Measurements from ENCODE around the gene RRM1. TPM values are rescaled to one million over a fixed set of nuclear protein-coding genes. Genes with fewer than 3 reads are reported as not detected.
A peak's percentile ranks its signal among the peaks of the same experiment; 100 is the strongest.

RRM1 gene
- total and polyA plus RNA-seq, 10 of the 15 experiments (the other 5 are each of a cell fraction or from before 2014, with no cell fraction given) = 94.0 to 255 (median 148) TPM

GRCh38 chr11:4094348-4095291 is at the start of gene RRM1 (continued):
- TF ChIP-seq ATF2 (IDR thresholded peaks at IDR 0.05; ENCODE audit: low read length) = no peak; the same call in 1 of the 2 replicates
- TF ChIP-seq, protein P1, sequence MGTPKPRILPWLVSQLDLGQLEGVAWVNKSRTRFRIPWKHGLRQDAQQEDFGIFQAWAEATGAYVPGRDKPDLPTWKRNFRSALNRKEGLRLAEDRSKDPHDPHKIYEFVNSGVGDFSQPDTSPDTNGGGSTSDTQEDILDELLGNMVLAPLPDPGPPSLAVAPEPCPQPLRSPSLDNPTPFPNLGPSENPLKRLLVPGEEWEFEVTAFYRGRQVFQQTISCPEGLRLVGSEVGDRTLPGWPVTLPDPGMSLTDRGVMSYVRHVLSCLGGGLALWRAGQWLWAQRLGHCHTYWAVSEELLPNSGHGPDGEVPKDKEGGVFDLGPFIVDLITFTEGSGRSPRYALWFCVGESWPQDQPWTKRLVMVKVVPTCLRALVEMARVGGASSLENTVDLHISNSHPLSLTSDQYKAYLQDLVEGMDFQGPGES (IDR thresholded peaks at IDR 0.05) = peak; percentile 60; the same call in 1 of the 2 replicates
- TF ChIP-seq IRF4 (IDR thresholded peaks at IDR 0.05; ENCODE audit: low read depth, low read length) = 0 out of 2 replicates have a peak, but pooled peaks have one; percentile 20
- no peak for TF ChIP-seq MTA3 (IDR thresholded peaks at IDR 0.05; ENCODE audit: borderline replicate concordance, low read length)
- peak; percentile 33; the same call in 1 of the 2 replicates for TF ChIP-seq PAX5 (IDR thresholded peaks at IDR 0.05; ENCODE audit: borderline replicate concordance, low read depth, low read length)
- TF ChIP-seq HDAC6 (IDR thresholded peaks at IDR 0.05; ENCODE audit: unreplicated experiment) = no peak
- no peak for TF ChIP-seq HDAC2 (IDR thresholded peaks at IDR 0.05)
- no peak for TF ChIP-seq ZNF24 (IDR thresholded peaks at IDR 0.05)
- no peak for TF ChIP-seq ASH2L (IDR thresholded peaks at IDR 0.05; ENCODE audit: borderline replicate concordance, low read depth)
- peak; percentile 90; the same call in 1 of the 2 replicates for TF ChIP-seq STAT1 (conservative IDR thresholded peaks at IDR 0.05)
- peak; percentile 86 for TF ChIP-seq PML (IDR thresholded peaks at IDR 0.05; ENCODE audit: low read length)
- TF ChIP-seq CREM (IDR thresholded peaks at IDR 0.05; ENCODE audit: low read depth) = peak; percentile 100
- TF ChIP-seq IKZF2 (IDR thresholded peaks at IDR 0.05) = peak; percentile 28 to 49; a peak in 2 of 4 replicates
- TF ChIP-seq TBL1XR1 (IDR thresholded peaks at IDR 0.05; ENCODE audit: low read depth, low read length) = no peak; the same call in none of the 2 replicates
- TF ChIP-seq ZBED1 (IDR thresholded peaks at IDR 0.05; ENCODE audit: borderline replicate concordance) = no peak
- TF ChIP-seq, protein P2, sequence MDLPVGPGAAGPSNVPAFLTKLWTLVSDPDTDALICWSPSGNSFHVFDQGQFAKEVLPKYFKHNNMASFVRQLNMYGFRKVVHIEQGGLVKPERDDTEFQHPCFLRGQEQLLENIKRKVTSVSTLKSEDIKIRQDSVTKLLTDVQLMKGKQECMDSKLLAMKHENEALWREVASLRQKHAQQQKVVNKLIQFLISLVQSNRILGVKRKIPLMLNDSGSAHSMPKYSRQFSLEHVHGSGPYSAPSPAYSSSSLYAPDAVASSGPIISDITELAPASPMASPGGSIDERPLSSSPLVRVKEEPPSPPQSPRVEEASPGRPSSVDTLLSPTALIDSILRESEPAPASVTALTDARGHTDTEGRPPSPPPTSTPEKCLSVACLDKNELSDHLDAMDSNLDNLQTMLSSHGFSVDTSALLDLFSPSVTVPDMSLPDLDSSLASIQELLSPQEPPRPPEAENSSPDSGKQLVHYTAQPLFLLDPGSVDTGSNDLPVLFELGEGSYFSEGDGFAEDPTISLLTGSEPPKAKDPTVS (IDR thresholded peaks at IDR 0.05; ENCODE audit: low read depth, low read length) = 0 out of 2 replicates have a peak, but pooled peaks have one; percentile 17
- 0 out of 2 replicates have a peak, but pooled peaks have one; percentile 28 for TF ChIP-seq ZNF217 (IDR thresholded peaks at IDR 0.05)
- peak; percentile 50; the same call in 1 of the 2 replicates for TF ChIP-seq PAX8 (IDR thresholded peaks at IDR 0.05)
- 0 out of 2 replicates have a peak, but pooled peaks have one; percentile 7 for TF ChIP-seq SMC3 (IDR thresholded peaks at IDR 0.05; ENCODE audit: borderline replicate concordance, low read length)
- TF ChIP-seq TCF12 (IDR thresholded peaks at IDR 0.05; ENCODE audit: low read depth, low read length) = peak; percentile 47; the same call in 1 of the 2 replicates
- TF ChIP-seq NFYA (IDR thresholded peaks at IDR 0.05; ENCODE audit: borderline replicate concordance, low read depth, low read length) = no peak
- TF ChIP-seq MEF2B (IDR thresholded peaks at IDR 0.05; ENCODE audit: partially characterized antibody, poor library complexity, severe bottlenecking) = peak; percentile 54
- no peak for TF ChIP-seq SUPT20H (IDR thresholded peaks at IDR 0.05; ENCODE audit: borderline replicate concordance, control insufficient read depth, low read depth, low read length)
- peak; percentile 88 for TF ChIP-seq PBX3 (IDR thresholded peaks at IDR 0.05; ENCODE audit: insufficient replicate concordance, low read depth, low read length)
- TF ChIP-seq EP300 (IDR thresholded peaks at IDR 0.05; ENCODE audit: borderline replicate concordance in 1 of 2, control insufficient read depth in 1 of 2, low read depth in 2 of 2, low read length in 2 of 2) = no peak
